Neural progenitor cell (in vitro differentiated cells): ENCODE data around the gene ASIC3. TPM values are rescaled to one million over a fixed set of nuclear protein-coding genes. Genes with fewer than 3 reads are reported as not detected.

Experiments used
- DNase-seq: peaks from one replicate; pipeline ENCODE4 v3.0.0-alpha.2; 2016; ENCODE audit warnings: low spot score
- H2AFZ ChIP-seq: fragments of 200-600 bp; sonication (generic); replicated peaks from 2 replicates; pipeline ENCODE4 v1.6.1; 2016; ENCODE audit warnings: antibody characterized with exemption
- H3F3A ChIP-seq: fragments of 200-600 bp; sonication (generic); 2 replicates; pipeline ENCODE4 v1.6.1; 2016; ENCODE audit warnings: antibody characterized with exemption, low read depth
- H3K27ac ChIP-seq: fragments of 200-600 bp; sonication (generic); 2 replicates; pipeline ENCODE4 v1.5.1; 2016; ENCODE audit warnings: mild to moderate bottlenecking
- H3K27me3 ChIP-seq: fragments of 200-600 bp; sonication (generic); 2 replicates; pipeline ENCODE4 v1.6.1; 2016; ENCODE audit warnings: mild to moderate bottlenecking, moderate library complexity
- H3K36me3 ChIP-seq: fragments of 200-600 bp; sonication (generic); 2 replicates; pipeline ENCODE4 v1.5.1; 2016
- H3K4me1 ChIP-seq: fragments of 200-600 bp; sonication (generic); 2 replicates; pipeline ENCODE4 v1.6.1; 2016; ENCODE audit warnings: mixed run types
- H3K4me2 ChIP-seq: fragments of 200-600 bp; sonication (generic); 2 replicates; pipeline ENCODE4 v1.6.1; 2016
- H3K4me3 ChIP-seq: fragments of 200-600 bp; sonication (generic); 2 replicates; pipeline ENCODE4 v1.5.1; 2016
- H3K79me2 ChIP-seq: fragments of 200-600 bp; sonication (generic); 2 replicates; pipeline ENCODE4 v1.6.1; 2016; ENCODE audit warnings: low read depth
- H3K9ac ChIP-seq: fragments of 200-600 bp; sonication (generic); 2 replicates; pipeline ENCODE4 v1.6.1; 2016
- H3K9me3 ChIP-seq: fragments of 200-600 bp; sonication (generic); 2 replicates; pipeline ENCODE4 v1.5.1; 2016; ENCODE audit warnings: low read depth
- H4K20me1 ChIP-seq: fragments of 200-600 bp; sonication (generic); 2 replicates; pipeline ENCODE4 v1.6.1; 2016; ENCODE audit warnings: low read depth
- H3K27ac Mint-ChIP-seq: 3 replicates; pipeline ENCODE4 v1.8.0; 2021; ENCODE audit warnings: mixed read lengths
- H3K27me3 Mint-ChIP-seq: 2 replicates; pipeline ENCODE4 v1.8.0; 2022; ENCODE audit warnings: low read depth, mild to moderate bottlenecking, inconsistent platforms, moderate library complexity, mixed read lengths; ENCODE audit not compliant: insufficient read depth
- H3K36me3 Mint-ChIP-seq: 3 replicates; pipeline ENCODE4 v1.8.0; 2021; ENCODE audit warnings: mixed read lengths
- H3K4me1 Mint-ChIP-seq: 3 replicates; pipeline ENCODE4 v1.8.0; 2021; ENCODE audit warnings: mixed read lengths
- H3K4me3 Mint-ChIP-seq: 3 replicates; pipeline ENCODE4 v1.8.0; 2021; ENCODE audit warnings: mild to moderate bottlenecking, moderate library complexity, mixed read lengths
- H3K9me3 Mint-ChIP-seq: 3 replicates; pipeline ENCODE4 v1.8.0; 2020; ENCODE audit warnings: mixed read lengths
- CTCF ChIP-seq: fragments of 200-600 bp; sonication (generic); IDR thresholded peaks from 2 replicates; pipeline ENCODE4 v1.5.1; 2017; ENCODE audit warnings: antibody characterized with exemption, mild to moderate bottlenecking
- EZH2 ChIP-seq: fragments of 200-600 bp; sonication (generic); IDR thresholded peaks from 2 replicates; pipeline ENCODE4 v1.6.1; 2017; ENCODE audit warnings: antibody characterized with exemption, mild to moderate bottlenecking, moderate library complexity
- EZH2phosphoT487 ChIP-seq: fragments of 200-600 bp; sonication (generic); IDR thresholded peaks from 2 replicates; pipeline ENCODE4 v1.6.1; 2017; ENCODE audit warnings: antibody characterized with exemption
- total RNA-seq: library from RNA; depleted of rRNA; stranded (reverse); fragments of >200 nt; gene quantifications from 2 replicates; pipeline ENCODE4 v1.2.3, GENCODE V29; 2015; ENCODE audit warnings: low replicate concordance

Gene ASIC3
- total RNA-seq, 1 donor from 2014 or later, result not detected

DNA sequence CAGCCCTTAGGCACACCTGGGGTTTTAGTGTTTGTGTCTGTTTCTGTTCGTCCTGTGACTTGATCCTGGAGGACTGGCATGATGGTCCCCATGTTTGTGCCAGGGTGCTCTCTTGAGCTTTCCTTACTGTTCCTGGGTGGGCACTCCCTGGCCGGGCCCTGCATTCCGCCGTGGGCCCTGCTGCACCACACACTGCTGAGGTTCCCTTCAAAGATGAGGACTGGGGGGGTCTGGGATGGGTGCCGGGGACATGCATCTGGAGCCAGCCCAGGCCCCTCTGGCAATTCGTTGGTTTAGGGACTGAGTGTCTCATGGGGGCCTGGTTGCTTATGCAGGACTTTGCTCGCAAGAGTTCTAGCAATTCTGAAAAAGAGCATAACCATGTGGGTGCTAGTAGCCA, 42.7 kb downstream of the ASIC3 start:
- peaks cover 11% of the 10 kb centered on the region for H3K27me3 ChIP-seq
- TF ChIP-seq EZH2phosphoT487 (no peak), CTCF (no peak), EZH2 (no peak)
- H4K20me1 ChIP-seq, result peaks cover 92% of the 10 kb centered on the region
- H3K4me1 ChIP-seq, result peaks cover 28% of the 10 kb centered on the region
- H3K4me1 Mint-ChIP-seq, result peaks cover 27% of the 10 kb centered on the region
- H3K79me2 ChIP-seq, result peaks cover 92% of the 10 kb centered on the region
- peaks cover 35% of the 10 kb centered on the region for H3F3A ChIP-seq
- H3K4me3 Mint-ChIP-seq, result no peak overlapping the region
- H3K36me3 Mint-ChIP-seq, result peaks cover 4% of the 10 kb centered on the region
- H3K36me3 ChIP-seq, result no peaks in the 10 kb centered on the region
- H3K9ac ChIP-seq, result no peak overlapping the region
- no peaks in the 10 kb centered on the region for H3K9me3 ChIP-seq
- peaks cover 11% of the 10 kb centered on the region for H3K27me3 Mint-ChIP-seq
- no peak overlapping the region for H2AFZ ChIP-seq
- H3K9me3 Mint-ChIP-seq, result no peaks in the 10 kb centered on the region
- no peak overlapping the region for H3K4me3 ChIP-seq
- H3K4me2 ChIP-seq, result no peak overlapping the region
- H3K27ac ChIP-seq, result no peak overlapping the region
- no peak overlapping the region for H3K27ac Mint-ChIP-seq
- no peak for DNase-seq

GRCh38 chr7:151091431-151091830, 43.1 kb downstream of the ASIC3 start:
- Mint-ChIP-seq H3K4me3 (no peak overlapping the region), H3K4me1 (peaks cover 27% of the 10 kb centered on the region), H3K36me3 (peaks cover 4% of the 10 kb centered on the region), H3K9me3 (no peaks in the 10 kb centered on the region), H3K27ac (no peak overlapping the region), H3K27me3 (peaks cover 11% of the 10 kb centered on the region)
- Histone ChIP-seq H3K4me1 (peaks cover 28% of the 10 kb centered on the region), H3K79me2 (peaks cover 96% of the 10 kb centered on the region), H2AFZ (no peak overlapping the region), H3K9me3 (no peaks in the 10 kb centered on the region), H3K36me3 (no peaks in the 10 kb centered on the region), H3K27me3 (peaks cover 11% of the 10 kb centered on the region), H4K20me1 (peaks cover 96% of the 10 kb centered on the region), H3F3A (peaks cover 34% of the 10 kb centered on the region), H3K4me2 (no peak overlapping the region), H3K9ac (no peak overlapping the region), H3K4me3 (no peak overlapping the region), H3K27ac (no peak overlapping the region)
- TF ChIP-seq EZH2phosphoT487 (no peak), CTCF (peak; percentile 68), EZH2 (no peak)
- DNase-seq, result peak; percentile 70

- no peak overlapping the region for H3K27ac Mint-ChIP-seq
- H3K27me3 ChIP-seq, result peaks cover 11% of the 10 kb centered on the region
- no peaks in the 10 kb centered on the region for H3K9me3 ChIP-seq
- peaks cover 27% of the 10 kb centered on the region for H3K4me1 Mint-ChIP-seq
- no peak for TF ChIP-seq CTCF
- no peak for TF ChIP-seq EZH2phosphoT487
- TF ChIP-seq EZH2, result no peak
- H3F3A ChIP-seq, result peaks cover 31% of the 10 kb centered on the region
- H3K9ac ChIP-seq, result no peak overlapping the region
- no peak overlapping the region for H3K4me2 ChIP-seq
- H3K4me1 ChIP-seq, result peaks cover 28% of the 10 kb centered on the region
- H3K36me3 ChIP-seq, result no peaks in the 10 kb centered on the region
- H3K4me3 ChIP-seq, result no peak overlapping the region
- H2AFZ ChIP-seq, result no peak overlapping the region
- DNase-seq, result no peak
- peaks cover 98% of the 10 kb centered on the region for H4K20me1 ChIP-seq
- peaks cover 100% of the 10 kb centered on the region for H3K79me2 ChIP-seq
- H3K27ac ChIP-seq, result no peak overlapping the region
- H3K4me3 Mint-ChIP-seq, result no peak overlapping the region
- peaks cover 4% of the 10 kb centered on the region for H3K36me3 Mint-ChIP-seq
- H3K27me3 Mint-ChIP-seq, result peaks cover 11% of the 10 kb centered on the region
- no peaks in the 10 kb centered on the region for H3K9me3 Mint-ChIP-seq
These were observed 43.7 kb downstream of the ASIC3 start for GRCh38 chr7:151091988-151092387.
